ENCODE data around the gene APBB2.

DNA sequence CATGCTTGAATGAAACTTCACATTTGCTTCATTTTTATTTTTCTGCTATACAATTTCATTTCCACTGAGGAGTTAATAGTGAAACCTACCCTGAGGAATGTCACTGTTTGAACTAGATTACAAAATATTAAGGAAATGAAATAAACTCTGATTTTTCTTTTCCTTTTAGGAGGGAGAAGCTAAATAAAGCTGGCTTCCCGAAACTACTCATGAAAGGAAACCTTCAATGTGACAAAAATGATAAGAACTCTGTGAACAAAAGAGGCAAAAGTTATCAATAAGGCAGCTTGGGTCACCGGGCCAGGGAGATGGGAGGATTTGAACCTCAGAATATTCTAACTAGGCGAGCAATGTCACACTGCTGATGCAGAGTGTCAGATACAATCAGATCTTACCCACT lies 185.2 kb downstream of the APBB2 start:
- TF ChIP-seq EZH2 (IDR thresholded peaks at IDR 0.05; ENCODE audit: borderline replicate concordance, insufficient read depth, low read depth, low read length, poor library complexity, severe bottlenecking) = no peak
- TF ChIP-seq, protein P1, sequence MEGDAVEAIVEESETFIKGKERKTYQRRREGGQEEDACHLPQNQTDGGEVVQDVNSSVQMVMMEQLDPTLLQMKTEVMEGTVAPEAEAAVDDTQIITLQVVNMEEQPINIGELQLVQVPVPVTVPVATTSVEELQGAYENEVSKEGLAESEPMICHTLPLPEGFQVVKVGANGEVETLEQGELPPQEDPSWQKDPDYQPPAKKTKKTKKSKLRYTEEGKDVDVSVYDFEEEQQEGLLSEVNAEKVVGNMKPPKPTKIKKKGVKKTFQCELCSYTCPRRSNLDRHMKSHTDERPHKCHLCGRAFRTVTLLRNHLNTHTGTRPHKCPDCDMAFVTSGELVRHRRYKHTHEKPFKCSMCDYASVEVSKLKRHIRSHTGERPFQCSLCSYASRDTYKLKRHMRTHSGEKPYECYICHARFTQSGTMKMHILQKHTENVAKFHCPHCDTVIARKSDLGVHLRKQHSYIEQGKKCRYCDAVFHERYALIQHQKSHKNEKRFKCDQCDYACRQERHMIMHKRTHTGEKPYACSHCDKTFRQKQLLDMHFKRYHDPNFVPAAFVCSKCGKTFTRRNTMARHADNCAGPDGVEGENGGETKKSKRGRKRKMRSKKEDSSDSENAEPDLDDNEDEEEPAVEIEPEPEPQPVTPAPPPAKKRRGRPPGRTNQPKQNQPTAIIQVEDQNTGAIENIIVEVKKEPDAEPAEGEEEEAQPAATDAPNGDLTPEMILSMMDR (IDR thresholded peaks at IDR 0.05) = no peak
